ENCODE measurements around the gene GBF1. TPM values are rescaled to one million over a fixed set of nuclear protein-coding genes. Genes with fewer than 3 reads are reported as not detected.

The GBF1 gene
- total RNA-seq, 4 donors from 2014 or later = 10.9 to 45.4 (median 23.9) TPM

- H3K36me3 ChIP-seq = no peaks in the 10 kb centered on the region
- no peaks in the 10 kb centered on the region for H3K27me3 ChIP-seq
- H3K27ac ChIP-seq = peak overlapping the region; percentile 88 to 97
- DNase-seq = no peak
- H3K4me3 ChIP-seq = no peak overlapping the region
- TF ChIP-seq CTCF (IDR thresholded peaks at IDR 0.05) = no peak
- no peak for TF ChIP-seq POLR2A (IDR thresholded peaks at IDR 0.05)
- peaks cover 0 to 18% of the 10 kb centered on the region in 2 donors for H3K4me1 ChIP-seq
- no peaks in the 10 kb centered on the region for H3K9me3 ChIP-seq
- intact Hi-C loops (cut with DNase I; ENCODE audit: low total_unique reads) = no loop called here
These were observed 154.7 kb downstream of the GBF1 start for GRCh38 chr10:102400076-102400475.

- intact Hi-C loops (cut with DNase I; ENCODE audit: low total_unique reads) = no loop called here
- Histone ChIP-seq H3K27ac (no peak overlapping the region), H3K36me3 (no peaks in the 10 kb centered on the region)
These were observed 155.4 kb downstream of the GBF1 start for GRCh38 chr10:102400598-102401341.

GRCh38 chr10:102401342-102401654 is 156.0 kb downstream of the GBF1 start:
- H3K27ac ChIP-seq = no peak overlapping the region
- intact Hi-C loops (cut with DNase I; ENCODE audit: low total_unique reads) = no loop called here
- no peak overlapping the region for H3K4me3 ChIP-seq
- TF ChIP-seq POLR2A (IDR thresholded peaks at IDR 0.05) = no peak
- no peak for TF ChIP-seq CTCF (IDR thresholded peaks at IDR 0.05)
- H3K27me3 ChIP-seq = no peaks in the 10 kb centered on the region
- H3K9me3 ChIP-seq = no peaks in the 10 kb centered on the region
- H3K4me1 ChIP-seq = peaks cover 0 to 15% of the 10 kb centered on the region in 2 donors
- DNase-seq = no peak
- no peaks in the 10 kb centered on the region for H3K36me3 ChIP-seq

More at GRCh38 chr10:102400598-102401341, 155.4 kb downstream of the GBF1 start:
- no peak overlapping the region for H3K4me3 ChIP-seq
- no peaks in the 10 kb centered on the region for H3K9me3 ChIP-seq
- TF ChIP-seq POLR2A (IDR thresholded peaks at IDR 0.05) = no peak
- no peak for TF ChIP-seq CTCF (IDR thresholded peaks at IDR 0.05)
- no peaks in the 10 kb centered on the region for H3K27me3 ChIP-seq
- peaks cover 0 to 18% of the 10 kb centered on the region in 2 donors for H3K4me1 ChIP-seq
- DNase-seq = no peak

- H3K27me3 ChIP-seq = no peaks in the 10 kb centered on the region
- intact Hi-C loops (cut with DNase I; ENCODE audit: low total_unique reads) = no loop called here
- no peak for DNase-seq
- no peaks in the 10 kb centered on the region for H3K9me3 ChIP-seq
- H3K36me3 ChIP-seq = no peaks in the 10 kb centered on the region
- peaks cover 0 to 11% of the 10 kb centered on the region in 2 donors for H3K4me1 ChIP-seq
- TF ChIP-seq POLR2A (IDR thresholded peaks at IDR 0.05) = no peak
- TF ChIP-seq CTCF (IDR thresholded peaks at IDR 0.05) = no peak
- no peak overlapping the region for H3K4me3 ChIP-seq
- H3K27ac ChIP-seq = peak overlapping the region in 1 of 2 donors; percentile 25
These were observed 156.6 kb downstream of the GBF1 start for GRCh38 chr10:102401735-102402511.

- DNase-seq = no peak
- H3K9me3 ChIP-seq = no peaks in the 10 kb centered on the region
- no peaks in the 10 kb centered on the region for H3K36me3 ChIP-seq
- TF ChIP-seq CTCF (IDR thresholded peaks at IDR 0.05) (no peak), POLR2A (IDR thresholded peaks at IDR 0.05) (no peak)
- no peaks in the 10 kb centered on the region for H3K27me3 ChIP-seq
- peaks cover 0 to 11% of the 10 kb centered on the region in 2 donors for H3K4me1 ChIP-seq
- H3K4me3 ChIP-seq = no peak overlapping the region
- intact Hi-C loops (cut with DNase I; ENCODE audit: low total_unique reads) = no loop called here
- peak overlapping the region in 1 of 2 donors; percentile 27 for H3K27ac ChIP-seq
These were observed 157.2 kb downstream of the GBF1 start for GRCh38 chr10:102402512-102402896.

Data from uterus (tissue), 4 donors.